H1 (cell line): ENCODE data around the gene ISOC1. TPM values are rescaled to one million over a fixed set of nuclear protein-coding genes. Genes with fewer than 3 reads are reported as not detected.

Experiments
- TEAD4 ChIP-seq: IDR thresholded peaks from 2 replicates; pipeline ENCODE4 v1.6.1; 2012; ENCODE audit warnings: low read depth, low read length, inconsistent platforms, mixed read lengths
- polyA plus RNA-seq, 7 experiments: library from polyadenylated mRNA; depleted of rRNA in 3 of 7; stranded (reverse) in 5 of 7; unstranded in 2 of 7; fragments of >200 nt in 5 of 7; fragments of 200-250 nt in 2 of 7; gene quantifications; 1 replicate in 5 of 7; 2 replicates in 1 of 7; 4 replicates in 1 of 7; pipeline versions ENCODE4 v1.2.1 to v1.2.3, GENCODE V29; 2011 to 2013; ENCODE audit warnings: missing spikeins in 2 of 7, mixed read lengths in 2 of 7
- total RNA-seq: library from RNA; stranded (reverse); fragmentation: NEBNext Ultra II Directional; extraction: Animal tissue kit (Norgen Biotek cat#: 25700); gene quantifications from 2 replicates; pipeline ENCODE4 v1.2.1, GENCODE V29; 2021
- TF ChIP-seq, protein P1 (sequence below): IDR thresholded peaks from 2 replicates; pipeline ENCODE4 v1.6.1; 2012; ENCODE audit warnings: low read length, inconsistent platforms
- TF ChIP-seq, protein P2 (sequence below): IDR thresholded peaks from 2 replicates; pipeline ENCODE4 v1.6.1; 2011; ENCODE audit warnings: low read depth, mild to moderate bottlenecking, low read length; ENCODE audit not compliant: insufficient read depth

The ISOC1 gene
- total and polyA plus RNA-seq, 2 of the 8 experiments (the other 6 are each of a cell fraction or from before 2014, with no cell fraction given) = 27.7 to 34.9 TPM

DNA sequence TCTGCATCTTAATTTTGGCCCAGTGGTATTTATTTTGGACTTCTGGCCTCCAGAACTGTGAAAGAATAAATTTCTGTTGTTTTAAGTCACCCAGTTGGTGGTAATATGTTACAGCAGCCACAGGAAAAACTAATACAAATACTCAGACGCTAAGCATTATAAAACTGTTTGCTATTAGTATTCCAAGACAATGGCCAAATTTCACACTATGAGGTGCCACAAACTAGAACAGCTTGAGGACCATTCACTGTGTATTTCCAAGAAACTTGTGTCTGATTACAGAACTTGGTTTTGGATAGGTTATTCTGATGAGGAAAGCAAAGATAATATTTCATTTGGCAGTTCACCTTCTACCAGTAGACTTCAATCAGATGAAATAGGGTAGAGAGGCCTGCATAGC is 16.3 kb upstream of the ISOC1 start (continued):
- TF ChIP-seq, protein P1, sequence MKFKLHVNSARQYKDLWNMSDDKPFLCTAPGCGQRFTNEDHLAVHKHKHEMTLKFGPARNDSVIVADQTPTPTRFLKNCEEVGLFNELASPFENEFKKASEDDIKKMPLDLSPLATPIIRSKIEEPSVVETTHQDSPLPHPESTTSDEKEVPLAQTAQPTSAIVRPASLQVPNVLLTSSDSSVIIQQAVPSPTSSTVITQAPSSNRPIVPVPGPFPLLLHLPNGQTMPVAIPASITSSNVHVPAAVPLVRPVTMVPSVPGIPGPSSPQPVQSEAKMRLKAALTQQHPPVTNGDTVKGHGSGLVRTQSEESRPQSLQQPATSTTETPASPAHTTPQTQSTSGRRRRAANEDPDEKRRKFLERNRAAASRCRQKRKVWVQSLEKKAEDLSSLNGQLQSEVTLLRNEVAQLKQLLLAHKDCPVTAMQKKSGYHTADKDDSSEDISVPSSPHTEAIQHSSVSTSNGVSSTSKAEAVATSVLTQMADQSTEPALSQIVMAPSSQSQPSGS = no peak
- no peak for TF ChIP-seq TEAD4
- TF ChIP-seq, protein P2, sequence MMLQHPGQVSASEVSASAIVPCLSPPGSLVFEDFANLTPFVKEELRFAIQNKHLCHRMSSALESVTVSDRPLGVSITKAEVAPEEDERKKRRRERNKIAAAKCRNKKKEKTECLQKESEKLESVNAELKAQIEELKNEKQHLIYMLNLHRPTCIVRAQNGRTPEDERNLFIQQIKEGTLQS = no peak
- TF ChIP-seq, all 59 proteins: peak for 0
